ENCODE results near the gene AAMP. TPM values are rescaled to one million over a fixed set of nuclear protein-coding genes. Genes with fewer than 3 reads are reported as not detected.

Gene AAMP
- total RNA-seq, 1 donor from 2014 or later, result 79.2 TPM

- TF ChIP-seq CTCF (IDR thresholded peaks at IDR 0.05; ENCODE audit: unreplicated experiment), result no peak
- DNase-seq (ENCODE audit: low spot score, unreplicated experiment), result no peak
- Mint-ChIP-seq H3K27me3 (no peaks in the 10 kb centered on the region), H3K4me3 (ENCODE audit: low read depth) (no peak overlapping the region), H3K4me1 (ENCODE audit: low read depth) (peaks cover 21% of the 10 kb centered on the region), H3K9me3 (ENCODE audit: low read depth) (no peaks in the 10 kb centered on the region), H3K27ac (no peak overlapping the region), H3K36me3 (ENCODE audit: insufficient read depth) (peaks cover 31% of the 10 kb centered on the region)
Observed at GRCh38 chr2:218229851-218230250, 40.1 kb downstream of the AAMP start.

- H3K9me3 Mint-ChIP-seq (ENCODE audit: low read depth), result no peaks in the 10 kb centered on the region
- peak overlapping the region; percentile 45 for H3K27ac Mint-ChIP-seq
- no peaks in the 10 kb centered on the region for H3K27me3 Mint-ChIP-seq
- no peak for DNase-seq (ENCODE audit: low spot score, unreplicated experiment)
- peaks cover 31% of the 10 kb centered on the region for H3K36me3 Mint-ChIP-seq (ENCODE audit: insufficient read depth)
- no peak overlapping the region for H3K4me3 Mint-ChIP-seq (ENCODE audit: low read depth)
- no peak for TF ChIP-seq CTCF (IDR thresholded peaks at IDR 0.05; ENCODE audit: unreplicated experiment)
- H3K4me1 Mint-ChIP-seq (ENCODE audit: low read depth), result peaks cover 15% of the 10 kb centered on the region
Observed at GRCh38 chr2:218229239-218229638, 40.7 kb downstream of the AAMP start.

- no peak for DNase-seq (ENCODE audit: low spot score, unreplicated experiment)
- Mint-ChIP-seq H3K4me3 (ENCODE audit: low read depth) (no peak overlapping the region), H3K27ac (peak overlapping the region; percentile 45), H3K36me3 (ENCODE audit: insufficient read depth) (peaks cover 27% of the 10 kb centered on the region), H3K9me3 (ENCODE audit: low read depth) (no peaks in the 10 kb centered on the region), H3K4me1 (ENCODE audit: low read depth) (peaks cover 9% of the 10 kb centered on the region), H3K27me3 (no peaks in the 10 kb centered on the region)
- no peak for TF ChIP-seq CTCF (IDR thresholded peaks at IDR 0.05; ENCODE audit: unreplicated experiment)
Observed at GRCh38 chr2:218228366-218229090, 41.4 kb downstream of the AAMP start.

DNA sequence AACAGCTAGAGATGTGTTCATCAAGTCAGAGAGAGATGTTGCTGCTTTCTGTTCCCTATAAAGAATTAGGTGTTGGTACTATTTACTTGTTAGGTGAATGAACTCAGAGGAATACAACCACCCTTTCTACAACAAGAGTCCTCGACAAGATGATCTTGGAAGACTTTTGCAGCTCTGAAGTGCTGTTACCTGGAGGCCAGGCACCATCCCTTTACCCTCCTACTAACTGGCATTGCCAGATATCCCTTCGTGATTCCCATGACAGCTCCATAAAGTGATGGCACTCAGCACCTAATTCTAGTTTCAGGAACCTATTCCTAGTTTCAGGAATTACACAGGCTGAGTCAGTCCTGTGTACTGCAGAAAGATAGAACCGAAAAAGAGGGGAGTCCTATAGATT is 43.0 kb downstream of the AAMP start:
- Mint-ChIP-seq H3K4me1 (ENCODE audit: low read depth) (peaks cover 10% of the 10 kb centered on the region), H3K27me3 (no peaks in the 10 kb centered on the region), H3K9me3 (ENCODE audit: low read depth) (no peaks in the 10 kb centered on the region), H3K4me3 (ENCODE audit: low read depth) (no peak overlapping the region), H3K36me3 (ENCODE audit: insufficient read depth) (peaks cover 22% of the 10 kb centered on the region), H3K27ac (no peak overlapping the region)
- TF ChIP-seq CTCF (IDR thresholded peaks at IDR 0.05; ENCODE audit: unreplicated experiment), result no peak
- no peak for DNase-seq (ENCODE audit: low spot score, unreplicated experiment)

GRCh38 chr2:218224186-218224585 is 45.8 kb downstream of the AAMP start:
- Mint-ChIP-seq H3K36me3 (ENCODE audit: insufficient read depth) (peaks cover 8% of the 10 kb centered on the region), H3K27ac (no peak overlapping the region), H3K4me1 (ENCODE audit: low read depth) (peaks cover 9% of the 10 kb centered on the region), H3K9me3 (ENCODE audit: low read depth) (no peaks in the 10 kb centered on the region), H3K27me3 (no peaks in the 10 kb centered on the region), H3K4me3 (ENCODE audit: low read depth) (no peak overlapping the region)
- TF ChIP-seq CTCF (IDR thresholded peaks at IDR 0.05; ENCODE audit: unreplicated experiment), result no peak
- DNase-seq (ENCODE audit: low spot score, unreplicated experiment), result no peak

Data from progenitor cell of endocrine pancreas (in vitro differentiated cells).